GM18499 (cell line): Measurements from ENCODE around the gene MZT2B.
"Not testable (repeated sequence)": the region's sequence is repeated elsewhere in the genome, so short reads cannot be mapped to it uniquely, and the experiment has no call there.

ENCODE experiments used
- ATAC-seq: cut with Tn5 transposase; IDR thresholded peaks from one replicate; pipeline ENCODE4 v1.9.1; 2021; ENCODE audit warnings: moderate number of reproducible peaks; ENCODE audit not compliant: insufficient read depth, unreplicated experiment

Gene MZT2B

GRCh38 chr2:130198343-130198742 lies 16.3 kb downstream of the MZT2B start, which contains the start of gene TUBA3E:
Gene TUBA3E (minus strand): TSS chr2:130198439. CDS start chr2:130198360, 79 bp downstream.
- ATAC-seq, result no peak

- ATAC-seq, result not testable (repeated sequence)
Observed at GRCh38 chr2:130202518-130202917, 20.5 kb downstream of the MZT2B start.

DNA sequence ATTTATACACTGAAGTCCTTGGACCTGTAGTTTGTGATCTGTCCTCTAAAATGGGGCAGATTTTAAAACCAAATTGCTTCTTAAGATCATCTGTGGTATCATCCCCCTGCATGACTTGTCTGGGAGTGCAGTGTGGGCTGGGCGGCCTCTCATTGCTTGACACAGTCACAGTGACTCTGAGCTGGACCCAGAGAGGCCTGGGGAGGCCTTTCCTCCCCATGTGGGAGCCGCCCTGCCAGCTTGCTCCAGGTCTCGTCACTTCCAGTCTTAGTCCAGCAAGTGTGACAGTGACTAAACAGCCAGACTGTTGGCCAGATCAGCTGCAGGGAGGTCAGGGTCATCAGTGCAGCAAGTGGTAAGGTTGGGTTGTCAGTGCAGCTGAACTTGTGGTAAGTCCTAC lies 21.1 kb downstream of the MZT2B start:
- ATAC-seq, result not testable (repeated sequence)

DNA sequence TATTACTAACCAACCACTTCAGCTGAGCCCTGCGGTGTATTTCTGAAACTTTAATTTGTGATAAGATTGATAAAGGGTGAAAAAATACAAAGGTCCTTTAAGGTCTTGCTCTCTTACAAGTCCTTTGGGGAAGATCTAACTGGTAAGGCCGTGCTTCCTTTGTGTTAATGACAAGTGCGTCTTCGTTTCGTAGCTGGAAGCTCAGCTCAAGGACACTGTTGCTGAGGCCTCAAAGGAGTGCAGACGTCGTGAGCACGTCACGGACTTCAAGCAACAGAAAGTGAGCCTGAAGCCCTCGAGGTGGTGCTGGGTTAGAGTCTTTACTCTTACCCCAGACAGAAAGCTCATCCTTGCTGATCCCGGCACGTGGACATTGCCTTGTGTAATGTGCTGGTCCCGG lies 25.0 kb downstream of the MZT2B start:
- not testable (repeated sequence) for ATAC-seq

- ATAC-seq, result not testable (repeated sequence)
Observed at GRCh38 chr2:130219147-130219546, 37.1 kb downstream of the MZT2B start.

GRCh38 chr2:130220505-130220904 lies 38.4 kb downstream of the MZT2B start:
- not testable (repeated sequence) for ATAC-seq

GRCh38 chr2:130222523-130222922 lies 40.5 kb downstream of the MZT2B start:
- peak; percentile 91 for ATAC-seq

DNA sequence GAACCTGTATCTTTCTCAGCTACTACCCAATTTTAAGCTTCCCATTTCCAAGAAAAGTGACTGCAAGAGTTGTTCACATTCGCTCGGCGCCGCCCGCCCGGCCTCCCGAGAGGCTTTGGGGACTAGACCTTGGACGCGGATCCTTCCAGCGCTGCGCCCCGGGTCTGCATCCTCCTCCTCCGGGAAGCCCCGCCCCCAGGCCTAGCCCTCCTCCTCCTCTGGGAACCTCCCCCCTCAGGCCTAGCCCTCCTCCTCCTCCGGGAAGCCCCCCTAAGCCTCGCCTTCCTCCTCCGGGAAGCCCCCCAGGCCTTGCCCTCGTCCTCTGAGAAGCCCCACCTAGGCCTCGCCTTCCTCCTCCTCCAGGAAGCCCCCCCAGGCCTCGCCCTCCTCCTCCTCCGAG lies 45.9 kb downstream of the MZT2B start:
- not testable (repeated sequence) for ATAC-seq

- not testable (repeated sequence) for ATAC-seq
Observed at GRCh38 chr2:130228467-130229160, 46.6 kb downstream of the MZT2B start.

DNA sequence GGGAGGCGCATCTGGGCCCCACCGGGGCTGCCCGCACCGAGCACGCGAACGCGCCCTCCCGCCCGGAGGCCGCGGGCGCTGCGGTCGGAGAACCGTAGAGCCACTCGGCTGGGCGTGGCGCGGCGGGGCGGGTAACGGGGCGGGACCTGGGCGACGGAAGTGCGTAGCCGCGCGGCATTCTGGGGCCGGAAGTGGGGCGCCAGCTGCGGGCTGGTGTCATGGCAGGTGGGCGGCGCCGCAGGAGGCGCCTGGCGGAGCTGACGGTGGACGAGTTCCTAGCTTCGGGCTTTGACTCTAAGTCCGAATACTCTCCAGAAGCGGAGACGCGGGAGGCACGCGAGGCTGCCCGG lies 47.1 kb downstream of the MZT2B start:
- not testable (repeated sequence) for ATAC-seq

DNA sequence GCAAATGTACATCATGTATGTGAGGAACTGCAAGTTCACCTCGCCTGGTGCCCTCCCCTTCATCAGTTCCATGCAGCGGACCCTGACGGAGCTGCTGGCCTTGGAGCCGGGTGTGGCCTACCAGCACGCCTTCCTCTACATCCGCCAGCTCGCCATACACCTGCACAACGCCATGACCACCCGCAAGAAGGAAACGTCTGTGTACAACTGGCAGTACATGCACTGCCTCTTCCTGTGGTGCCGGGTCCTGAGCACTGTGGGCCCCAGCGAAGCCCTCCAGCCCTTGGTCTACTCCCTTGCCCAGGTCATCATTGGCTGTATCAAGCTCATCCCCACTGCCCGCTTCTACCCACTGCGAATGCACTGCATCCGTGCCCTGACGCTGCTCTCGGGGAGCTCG lies 48.3 kb downstream of the MZT2B start:
- not testable (repeated sequence) for ATAC-seq

DNA sequence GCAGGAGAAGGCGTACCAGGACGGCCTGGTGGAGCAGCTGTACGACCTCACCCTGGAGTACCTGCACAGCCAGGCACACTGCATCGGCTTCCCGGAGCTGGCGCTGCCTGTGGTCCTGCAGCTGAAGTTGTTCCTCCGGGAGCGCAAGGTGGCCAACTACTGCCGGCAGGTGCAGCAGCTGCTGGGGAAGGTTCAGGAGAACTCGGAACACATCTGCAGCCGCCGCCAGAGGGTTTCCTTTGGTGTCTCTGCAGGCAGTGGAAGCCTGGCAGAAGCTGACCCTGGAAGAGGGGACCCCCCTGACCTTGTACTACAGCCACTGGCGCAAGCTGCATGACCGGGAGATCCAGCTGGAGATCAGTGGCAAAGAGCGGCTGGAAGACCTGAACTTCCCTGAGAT lies 48.8 kb downstream of the MZT2B start:
- not testable (repeated sequence) for ATAC-seq

GRCh38 chr2:130231656-130232055 lies 49.6 kb downstream of the MZT2B start:
- ATAC-seq, result no peak

GRCh38 chr2:130233066-130233465 lies 51.0 kb downstream of the MZT2B start:
- not testable (repeated sequence) for ATAC-seq

DNA sequence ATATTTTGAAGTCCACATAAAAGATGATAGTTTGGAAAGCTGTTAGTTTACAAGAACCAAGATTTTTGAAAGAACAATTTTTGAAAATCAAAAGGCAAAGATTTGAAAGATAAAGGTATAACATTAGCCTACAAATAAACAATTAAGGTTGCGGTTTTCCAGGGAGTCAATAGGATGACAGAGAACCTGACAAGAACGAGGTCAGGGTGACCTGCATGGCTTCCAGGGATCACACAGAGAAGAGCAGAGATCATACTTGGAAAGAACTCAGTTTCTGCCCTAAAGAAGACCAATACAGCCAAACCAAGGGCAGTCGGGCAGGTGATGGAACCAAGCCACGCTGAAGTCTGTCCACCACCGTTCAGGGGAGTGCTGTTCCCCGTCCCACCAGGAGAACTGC lies 57.5 kb downstream of the MZT2B start:
- ATAC-seq, result not testable (repeated sequence)
